K562 (cell line): ENCODE results near the gene SIT1. TPM values are rescaled to one million over a fixed set of nuclear protein-coding genes. Genes with fewer than 3 reads are reported as not detected.

Source experiments
- ATF7 ChIP-seq: fragments of 450-650 bp; IDR thresholded peaks from 2 replicates; pipeline ENCODE4 v1.7.1; 2014; ENCODE audit warnings: mild to moderate bottlenecking, moderate library complexity
- CBFA2T2 ChIP-seq: fragments of 450-650 bp; conservative IDR thresholded peaks from 2 replicates; pipeline ENCODE4 v1.6.1; 2017; ENCODE audit warnings: mild to moderate bottlenecking
- DPF2 ChIP-seq: fragments of 450-650 bp; IDR thresholded peaks from 2 replicates; pipeline ENCODE4 v1.6.1; 2016
- FUS ChIP-seq: fragments of 200-400 bp; formaldehyde crosslinking; optimal IDR thresholded peaks from 2 replicates; pipeline ENCODE3; 2017; ENCODE audit warnings: low read depth, low read length
- HCFC1 ChIP-seq: IDR thresholded peaks from 2 replicates; pipeline ENCODE4 v1.6.1; 2012; ENCODE audit warnings: low read depth, low read length, improper control_type of control experiment
- MCM2 ChIP-seq: fragments of 450-650 bp; IDR thresholded peaks from 2 replicates; pipeline ENCODE4 v1.6.1; 2017; ENCODE audit warnings: low read depth, mild to moderate bottlenecking
- MECOM ChIP-seq: fragments of 250-450 bp; sonication (Bioruptor Pico); IDR thresholded peaks from 2 replicates; pipeline ENCODE4 v1.8.0; 2022; ENCODE audit warnings: inconsistent platforms
- MYNN ChIP-seq, 2 experiments: sonication (generic); formaldehyde crosslinking in 1 of 2; IDR thresholded peaks; 2 replicates each; pipeline versions ENCODE4 v1.5.0 to v1.6.1; 2016 to 2020; ENCODE audit warnings: antibody characterized with exemption in 1 of 2, missing genetic modification reagents in 1 of 2
- POLR2H ChIP-seq: IDR thresholded peaks from 2 replicates; pipeline ENCODE4 v1.6.1; 2016; ENCODE audit warnings: missing genetic modification characterization, low read depth, mild to moderate bottlenecking, control low read depth, missing compliant biosample characterization, moderate library complexity
- RBFOX2 ChIP-seq: fragments of 200-400 bp; formaldehyde crosslinking; IDR thresholded peaks from 2 replicates; pipeline ENCODE4 v1.6.1; 2017; ENCODE audit warnings: low read depth, mild to moderate bottlenecking, low read length, moderate library complexity
- RUNX1 ChIP-seq: sonication (generic); IDR thresholded peaks from 2 replicates; pipeline ENCODE4 v1.6.1; 2016; ENCODE audit warnings: antibody characterized with exemption, low read depth
- SREBF2 ChIP-seq: sonication (generic); formaldehyde crosslinking; IDR thresholded peaks from 2 replicates; pipeline ENCODE4 v1.4.0; 2020; ENCODE audit warnings: mild to moderate bottlenecking, missing genetic modification reagents
- SUPT5H ChIP-seq: fragments of 450-650 bp; IDR thresholded peaks from 2 replicates; pipeline ENCODE4 v1.6.1; 2016
- TEAD4 ChIP-seq, 2 experiments: sonication (generic) in 1 of 2; formaldehyde crosslinking in 1 of 2; IDR thresholded peaks; 2 replicates each; pipeline versions ENCODE4 v1.6.1 to v1.8.0; 2012 to 2022; ENCODE audit warnings: borderline replicate concordance in 1 of 2, inconsistent platforms in 1 of 2, low read length in 1 of 2, mild to moderate bottlenecking in 1 of 2, missing genetic modification reagents in 1 of 2
- ZBTB17 ChIP-seq: fragments of 450-650 bp; formaldehyde crosslinking; IDR thresholded peaks from 2 replicates; pipeline ENCODE4 v1.4.0; 2020; ENCODE audit warnings: mild to moderate bottlenecking
- ZFP30 ChIP-seq: fragments of 250-450 bp; sonication (Bioruptor Pico); IDR thresholded peaks from 2 replicates; pipeline ENCODE4 v1.8.0; 2022; ENCODE audit warnings: moderate library complexity, mild to moderate bottlenecking, inconsistent platforms, borderline replicate concordance
- ZNF143 ChIP-seq: sonication (generic); formaldehyde crosslinking; IDR thresholded peaks from 2 replicates; pipeline ENCODE4 v1.9.0; 2022; ENCODE audit warnings: mild to moderate bottlenecking, missing genetic modification reagents
- ZNF23 ChIP-seq: fragments of 250-450 bp; sonication (Bioruptor Pico); IDR thresholded peaks from 2 replicates; pipeline ENCODE4 v1.4.0; 2020; ENCODE audit warnings: mild to moderate bottlenecking
- ZNF311 ChIP-seq: fragments of 250-450 bp; sonication (Bioruptor Pico); IDR thresholded peaks from 2 replicates; pipeline ENCODE4 v1.4.0; 2020; ENCODE audit warnings: mild to moderate bottlenecking, moderate library complexity
- polyA plus RNA-seq, 8 experiments: library from polyadenylated mRNA; depleted of rRNA in 4 of 8; stranded (reverse) in 5 of 8; unstranded in 3 of 8; fragments of >200 nt; fragmentation: Nextera tagmentation in 2 of 8; fragmentation: Illumina TruSeq in 1 of 8; extraction: Ambion mirVana in 2 of 8; extraction: Trizol in 1 of 8; gene quantifications; 2 replicates each; pipeline versions ENCODE4 v1.2.1 to v1.2.3, GENCODE V29; 2011 to 2014; ENCODE audit warnings: inconsistent platforms in 1 of 8, missing spikeins in 1 of 8
- total RNA-seq, 7 experiments: library from RNA; depleted of rRNA in 6 of 7; stranded (reverse); fragments of >200 nt in 6 of 7; fragmentation: Illumina TruSeq in 2 of 7; extraction: Trizol in 2 of 7; gene quantifications; 2 replicates each; pipeline versions ENCODE4 v1.2.1 to v1.2.3, GENCODE V29; 2011 to 2021; ENCODE audit warnings: low replicate concordance in 1 of 7
- TF ChIP-seq, protein P1 (sequence below), 2 experiments: fragments of 450-650 bp in 1 of 2; sonication (generic) in 1 of 2; formaldehyde crosslinking in 1 of 2; IDR thresholded peaks in 1 of 2; conservative IDR thresholded peaks in 1 of 2; 2 replicates each; pipeline versions ENCODE4 v1.6.1 to v1.8.1; 2016 to 2023; ENCODE audit warnings: mild to moderate bottlenecking in 2 of 2, moderate library complexity in 2 of 2, inconsistent platforms in 1 of 2, missing genetic modification reagents in 1 of 2
- TF ChIP-seq, protein P2 (sequence below): sonication (generic); formaldehyde crosslinking; IDR thresholded peaks from 2 replicates; pipeline ENCODE4 v1.8.0; 2022; ENCODE audit warnings: mild to moderate bottlenecking, missing genetic modification reagents
- TF ChIP-seq, protein P3 (sequence below): fragments of 450-650 bp; IDR thresholded peaks from 2 replicates; pipeline ENCODE4 v1.7.1; 2018; ENCODE audit warnings: mild to moderate bottlenecking, low read depth; ENCODE audit not compliant: partially characterized antibody
- TF ChIP-seq, protein P4 (sequence below): sonication (generic); formaldehyde crosslinking; IDR thresholded peaks from 2 replicates; pipeline ENCODE4 v1.8.0; 2023; ENCODE audit warnings: mild to moderate bottlenecking, missing genetic modification reagents

Gene SIT1
- total and polyA plus RNA-seq, 9 of the 15 experiments (the other 6 are each of a cell fraction or from before 2014, with no cell fraction given) = not detected

DNA sequence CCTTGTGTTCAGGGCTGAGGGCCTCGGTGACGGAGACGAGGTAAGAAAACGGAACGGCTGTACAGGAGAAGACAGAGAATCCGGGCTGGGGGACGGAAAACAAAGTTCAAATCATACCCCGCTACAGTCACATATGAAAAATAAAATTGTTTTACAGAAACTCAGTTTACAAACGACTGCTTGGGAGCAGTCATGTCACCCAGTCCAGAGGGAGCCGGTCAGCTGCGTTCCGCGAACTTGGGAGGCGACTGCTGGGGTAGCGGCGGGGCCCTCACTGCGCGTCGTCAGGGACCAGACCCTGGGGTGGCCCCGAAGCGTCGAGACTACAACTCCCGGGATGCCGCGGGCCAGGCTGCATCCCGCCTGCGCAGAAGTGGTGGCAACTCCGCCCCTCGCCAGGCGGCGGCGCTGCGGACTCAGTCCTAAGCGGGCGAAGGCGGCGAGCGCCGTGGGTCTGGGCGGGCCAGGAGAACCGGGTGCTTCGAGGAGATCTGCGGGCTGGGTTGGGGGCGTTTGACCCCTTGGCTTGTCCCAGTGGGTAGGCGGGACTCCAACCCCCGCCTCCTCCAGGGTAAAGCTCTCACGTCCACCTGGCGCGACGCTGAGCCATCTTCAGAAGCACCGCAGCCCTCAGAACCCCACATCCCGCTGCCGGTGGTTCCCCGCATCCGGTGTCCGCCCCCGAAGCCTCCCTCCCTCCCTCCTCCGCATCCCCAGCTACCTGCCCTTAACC, 4.0 kb downstream of the SIT1 start (continued):
- TF ChIP-seq MYNN (IDR thresholded peaks at IDR 0.05) = no peak
- no peak for TF ChIP-seq MYNN (CRISPR knock-in tag; IDR thresholded peaks at IDR 0.05)
- TF ChIP-seq HCFC1 = peak; percentile 90
- TF ChIP-seq MCM2 = no peak
- TF ChIP-seq ATF7 = peak; percentile 37; the same call in 1 of the 2 replicates
- TF ChIP-seq ZBTB17 (CRISPR knock-in tag) = no peak
- no peak for TF ChIP-seq SREBF2 (CRISPR knock-in tag)
- TF ChIP-seq, protein P1, sequence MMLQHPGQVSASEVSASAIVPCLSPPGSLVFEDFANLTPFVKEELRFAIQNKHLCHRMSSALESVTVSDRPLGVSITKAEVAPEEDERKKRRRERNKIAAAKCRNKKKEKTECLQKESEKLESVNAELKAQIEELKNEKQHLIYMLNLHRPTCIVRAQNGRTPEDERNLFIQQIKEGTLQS (IDR thresholded peaks at IDR 0.05) = no peak
- TF ChIP-seq, protein P1 (CRISPR knock-in tag; conservative IDR thresholded peaks at IDR 0.05) = no peak
- TF ChIP-seq ZNF311 = no peak
- TF ChIP-seq TEAD4 (IDR thresholded peaks at IDR 0.05; ENCODE audit: low read length) = no peak
- TF ChIP-seq TEAD4 (CRISPR knock-in tag; IDR thresholded peaks at IDR 0.05; ENCODE audit: borderline replicate concordance) = no peak
- no peak for TF ChIP-seq ZFP30 (CRISPR knock-in tag)
- no peak for TF ChIP-seq DPF2
- no peak for TF ChIP-seq MECOM (CRISPR knock-in tag)
- TF ChIP-seq ZNF23 (CRISPR knock-in tag) = no peak
- no peak for TF ChIP-seq CBFA2T2
- TF ChIP-seq RBFOX2 = peak; percentile 87
- TF ChIP-seq SUPT5H = no peak; the same call in none of the 2 replicates
- TF ChIP-seq FUS = no peak
- TF ChIP-seq, protein P2, sequence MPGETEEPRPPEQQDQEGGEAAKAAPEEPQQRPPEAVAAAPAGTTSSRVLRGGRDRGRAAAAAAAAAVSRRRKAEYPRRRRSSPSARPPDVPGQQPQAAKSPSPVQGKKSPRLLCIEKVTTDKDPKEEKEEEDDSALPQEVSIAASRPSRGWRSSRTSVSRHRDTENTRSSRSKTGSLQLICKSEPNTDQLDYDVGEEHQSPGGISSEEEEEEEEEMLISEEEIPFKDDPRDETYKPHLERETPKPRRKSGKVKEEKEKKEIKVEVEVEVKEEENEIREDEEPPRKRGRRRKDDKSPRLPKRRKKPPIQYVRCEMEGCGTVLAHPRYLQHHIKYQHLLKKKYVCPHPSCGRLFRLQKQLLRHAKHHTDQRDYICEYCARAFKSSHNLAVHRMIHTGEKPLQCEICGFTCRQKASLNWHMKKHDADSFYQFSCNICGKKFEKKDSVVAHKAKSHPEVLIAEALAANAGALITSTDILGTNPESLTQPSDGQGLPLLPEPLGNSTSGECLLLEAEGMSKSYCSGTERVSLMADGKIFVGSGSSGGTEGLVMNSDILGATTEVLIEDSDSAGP = no peak
- TF ChIP-seq POLR2H = no peak
- TF ChIP-seq RUNX1 = no peak
- TF ChIP-seq, protein P3, sequence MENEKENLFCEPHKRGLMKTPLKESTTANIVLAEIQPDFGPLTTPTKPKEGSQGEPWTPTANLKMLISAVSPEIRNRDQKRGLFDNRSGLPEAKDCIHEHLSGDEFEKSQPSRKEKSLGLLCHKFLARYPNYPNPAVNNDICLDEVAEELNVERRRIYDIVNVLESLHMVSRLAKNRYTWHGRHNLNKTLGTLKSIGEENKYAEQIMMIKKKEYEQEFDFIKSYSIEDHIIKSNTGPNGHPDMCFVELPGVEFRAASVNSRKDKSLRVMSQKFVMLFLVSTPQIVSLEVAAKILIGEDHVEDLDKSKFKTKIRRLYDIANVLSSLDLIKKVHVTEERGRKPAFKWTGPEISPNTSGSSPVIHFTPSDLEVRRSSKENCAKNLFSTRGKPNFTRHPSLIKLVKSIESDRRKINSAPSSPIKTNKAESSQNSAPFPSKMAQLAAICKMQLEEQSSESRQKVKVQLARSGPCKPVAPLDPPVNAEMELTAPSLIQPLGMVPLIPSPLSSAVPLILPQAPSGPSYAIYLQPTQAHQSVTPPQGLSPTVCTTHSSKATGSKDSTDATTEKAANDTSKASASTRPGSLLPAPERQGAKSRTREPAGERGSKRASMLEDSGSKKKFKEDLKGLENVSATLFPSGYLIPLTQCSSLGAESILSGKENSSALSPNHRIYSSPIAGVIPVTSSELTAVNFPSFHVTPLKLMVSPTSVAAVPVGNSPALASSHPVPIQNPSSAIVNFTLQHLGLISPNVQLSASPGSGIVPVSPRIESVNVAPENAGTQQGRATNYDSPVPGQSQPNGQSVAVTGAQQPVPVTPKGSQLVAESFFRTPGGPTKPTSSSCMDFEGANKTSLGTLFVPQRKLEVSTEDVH = no peak
- TF ChIP-seq, protein P4, sequence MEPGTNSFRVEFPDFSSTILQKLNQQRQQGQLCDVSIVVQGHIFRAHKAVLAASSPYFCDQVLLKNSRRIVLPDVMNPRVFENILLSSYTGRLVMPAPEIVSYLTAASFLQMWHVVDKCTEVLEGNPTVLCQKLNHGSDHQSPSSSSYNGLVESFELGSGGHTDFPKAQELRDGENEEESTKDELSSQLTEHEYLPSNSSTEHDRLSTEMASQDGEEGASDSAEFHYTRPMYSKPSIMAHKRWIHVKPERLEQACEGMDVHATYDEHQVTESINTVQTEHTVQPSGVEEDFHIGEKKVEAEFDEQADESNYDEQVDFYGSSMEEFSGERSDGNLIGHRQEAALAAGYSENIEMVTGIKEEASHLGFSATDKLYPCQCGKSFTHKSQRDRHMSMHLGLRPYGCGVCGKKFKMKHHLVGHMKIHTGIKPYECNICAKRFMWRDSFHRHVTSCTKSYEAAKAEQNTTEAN = no peak
- peak; percentile 91 for TF ChIP-seq ZNF143 (CRISPR knock-in tag)
